KMS-11 (cell line): Measurements from ENCODE around the gene NCBP3.

Experiments used
- H2AFZ ChIP-seq: fragments of 200-600 bp; sonication (generic); 2 replicates; pipeline ENCODE4 v1.6.1; 2016; ENCODE audit warnings: antibody characterized with exemption, mixed run types, low read depth
- H3K27ac ChIP-seq: fragments of 200-600 bp; sonication (generic); 2 replicates; pipeline ENCODE4 v1.6.1; 2016; ENCODE audit warnings: mild to moderate bottlenecking, mixed run types
- H3K27me3 ChIP-seq: fragments of 200-600 bp; sonication (generic); 2 replicates; pipeline ENCODE4 v1.6.1; 2017; ENCODE audit warnings: mild to moderate bottlenecking, low read depth, mixed run types, moderate library complexity; ENCODE audit not compliant: insufficient read depth
- H3K36me3 ChIP-seq: fragments of 200-600 bp; sonication (generic); 2 replicates; pipeline ENCODE4 v1.6.1; 2017; ENCODE audit warnings: mild to moderate bottlenecking, mixed run types; ENCODE audit not compliant: insufficient read depth
- H3K4me1 ChIP-seq: fragments of 200-600 bp; sonication (generic); 2 replicates; pipeline ENCODE4 v1.6.1; 2016; ENCODE audit warnings: mild to moderate bottlenecking, low read depth, mixed run types; ENCODE audit not compliant: poor library complexity, severe bottlenecking
- H3K4me2 ChIP-seq: fragments of 200-600 bp; sonication (generic); 2 replicates; pipeline ENCODE4 v1.7.0; 2016; ENCODE audit warnings: mild to moderate bottlenecking, mixed run types
- H3K4me3 ChIP-seq: fragments of 200-600 bp; sonication (generic); IDR thresholded peaks from 2 replicates; pipeline ENCODE4 v1.6.1; 2017; ENCODE audit warnings: low read depth, low read length, mixed read lengths; ENCODE audit not compliant: insufficient read depth
- H3K79me2 ChIP-seq: fragments of 200-600 bp; sonication (generic); 2 replicates; pipeline ENCODE4 v1.6.1; 2016; ENCODE audit warnings: low read depth, mixed run types; ENCODE audit not compliant: insufficient read depth
- H3K9ac ChIP-seq: fragments of 200-600 bp; sonication (generic); 2 replicates; pipeline ENCODE4 v1.6.1; 2016; ENCODE audit warnings: mild to moderate bottlenecking, mixed run types
- H4K20me1 ChIP-seq: fragments of 200-600 bp; sonication (generic); 2 replicates; pipeline ENCODE4 v1.6.1; 2016; ENCODE audit warnings: mild to moderate bottlenecking, mixed run types; ENCODE audit not compliant: insufficient read depth
- CTCF ChIP-seq: fragments of 200-600 bp; sonication (generic); conservative IDR thresholded peaks from 2 replicates; pipeline ENCODE4 v1.6.1; 2017; ENCODE audit warnings: low read depth, mild to moderate bottlenecking, antibody characterized with exemption, low read length, moderate library complexity, mixed read lengths

The NCBP3 gene

DNA sequence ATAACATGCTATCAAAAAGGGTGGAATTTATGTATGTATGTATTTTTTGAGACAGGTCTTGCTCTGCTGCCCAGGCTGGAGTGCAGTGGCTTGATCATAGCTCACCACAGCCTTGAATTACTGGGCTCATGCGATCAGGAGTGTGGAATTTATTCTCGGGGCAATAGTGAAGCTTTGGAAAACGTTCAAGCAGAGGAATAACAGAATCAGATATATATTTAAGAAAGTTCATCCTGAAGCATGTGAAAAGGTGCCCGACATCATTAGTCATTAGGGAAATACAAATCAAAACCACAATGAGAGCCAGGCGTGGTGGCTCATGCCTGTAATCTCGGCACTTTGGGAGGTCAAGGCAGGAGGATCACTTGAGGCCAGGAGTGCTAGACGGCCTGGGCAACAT, 37.3 kb downstream of the NCBP3 start:
- H3K27ac ChIP-seq = no peak overlapping the region
- H3K4me2 ChIP-seq = no peak overlapping the region
- H3K9ac ChIP-seq = no peak overlapping the region
- no peaks in the 10 kb centered on the region for H4K20me1 ChIP-seq
- H3K4me3 ChIP-seq = no peak overlapping the region
- no peaks in the 10 kb centered on the region for H3K4me1 ChIP-seq
- no peak overlapping the region for H2AFZ ChIP-seq
- no peaks in the 10 kb centered on the region for H3K27me3 ChIP-seq
- TF ChIP-seq CTCF = no peak
- H3K36me3 ChIP-seq = no peaks in the 10 kb centered on the region
- H3K79me2 ChIP-seq = no peaks in the 10 kb centered on the region

- no peak overlapping the region for H2AFZ ChIP-seq
- H3K4me2 ChIP-seq = no peak overlapping the region
- H3K27ac ChIP-seq = no peak overlapping the region
- no peaks in the 10 kb centered on the region for H3K27me3 ChIP-seq
- no peak overlapping the region for H3K9ac ChIP-seq
- H3K36me3 ChIP-seq = no peaks in the 10 kb centered on the region
- H3K79me2 ChIP-seq = no peaks in the 10 kb centered on the region
- H4K20me1 ChIP-seq = no peaks in the 10 kb centered on the region
- H3K4me3 ChIP-seq = no peak overlapping the region
- no peak for TF ChIP-seq CTCF
- no peaks in the 10 kb centered on the region for H3K4me1 ChIP-seq
Measured at GRCh38 chr17:3805581-3805980, 40.5 kb downstream of the NCBP3 start.

DNA sequence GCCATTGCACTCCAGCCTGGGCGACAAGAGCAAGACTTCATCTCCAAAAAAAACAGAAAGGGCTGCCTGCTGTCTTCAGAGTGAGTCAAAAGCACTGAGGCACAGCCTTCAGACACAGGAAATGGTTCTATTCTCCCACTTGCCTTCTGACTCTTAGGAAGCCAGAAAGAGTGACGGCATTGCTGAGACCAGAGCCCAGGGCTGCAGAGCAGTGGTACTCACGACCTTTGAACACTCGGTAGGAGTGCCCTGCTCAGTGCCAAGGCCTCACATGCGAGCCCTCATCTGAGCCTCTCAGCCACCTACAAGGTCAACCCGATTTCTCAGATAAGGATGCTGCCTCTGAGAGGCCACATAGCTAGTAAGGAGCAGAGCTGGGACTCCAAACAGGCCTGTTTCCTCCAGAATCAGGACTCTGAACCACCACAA, 41.5 kb downstream of the NCBP3 start:
- Histone ChIP-seq H3K4me1 (no peaks in the 10 kb centered on the region), H4K20me1 (no peaks in the 10 kb centered on the region), H3K36me3 (no peaks in the 10 kb centered on the region), H2AFZ (no peak overlapping the region), H3K9ac (no peak overlapping the region), H3K27ac (no peak overlapping the region), H3K27me3 (no peaks in the 10 kb centered on the region), H3K4me2 (no peak overlapping the region), H3K4me3 (no peak overlapping the region), H3K79me2 (no peaks in the 10 kb centered on the region)
- TF ChIP-seq CTCF = no peak

DNA sequence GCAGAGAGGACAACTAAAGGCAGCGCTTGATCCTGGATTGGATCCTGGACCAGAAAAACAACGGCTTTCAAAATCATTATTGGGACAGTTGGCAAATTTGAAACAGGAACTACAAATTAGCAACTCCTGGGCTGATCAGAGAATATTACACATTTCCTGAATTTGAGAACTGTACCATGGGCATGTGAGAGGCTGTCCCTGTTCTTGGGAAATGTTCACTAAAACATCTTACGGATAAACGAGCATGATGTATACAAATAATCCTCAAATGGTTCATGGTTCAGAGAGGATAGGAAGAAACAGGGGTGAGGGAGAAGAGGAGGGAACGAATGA, 42.8 kb downstream of the NCBP3 start:
- Histone ChIP-seq H3K9ac (no peak overlapping the region), H3K4me1 (no peaks in the 10 kb centered on the region), H3K36me3 (no peaks in the 10 kb centered on the region), H2AFZ (no peak overlapping the region), H3K79me2 (no peaks in the 10 kb centered on the region), H3K4me2 (no peak overlapping the region), H3K27me3 (no peaks in the 10 kb centered on the region), H4K20me1 (no peaks in the 10 kb centered on the region), H3K27ac (no peak overlapping the region), H3K4me3 (no peak overlapping the region)
- TF ChIP-seq CTCF = no peak
